T follicular helper cell (primary cell): ENCODE data around the gene ITSN2.

ENCODE experiments used
- DNase-seq: peaks from one replicate; pipeline ENCODE4 v3.0.0-alpha.2; 2020; ENCODE audit warnings: low read depth

The ITSN2 gene

GRCh38 chr2:24179683-24180082 lies 180.7 kb downstream of the ITSN2 start:
- no peak for DNase-seq

- DNase-seq: no peak
These were observed 184.0 kb downstream of the ITSN2 start for GRCh38 chr2:24176326-24176725.

- DNase-seq: no peak
These were observed 184.6 kb downstream of the ITSN2 start for GRCh38 chr2:24175631-24176187.

- DNase-seq: no peak
These were observed 185.5 kb downstream of the ITSN2 start, which contains the start of gene FAM228A for GRCh38 chr2:24174851-24175277. FAM228A (plus strand) TSS chr2:24175053; CDS start chr2:24175481, 428 bp downstream.

DNA sequence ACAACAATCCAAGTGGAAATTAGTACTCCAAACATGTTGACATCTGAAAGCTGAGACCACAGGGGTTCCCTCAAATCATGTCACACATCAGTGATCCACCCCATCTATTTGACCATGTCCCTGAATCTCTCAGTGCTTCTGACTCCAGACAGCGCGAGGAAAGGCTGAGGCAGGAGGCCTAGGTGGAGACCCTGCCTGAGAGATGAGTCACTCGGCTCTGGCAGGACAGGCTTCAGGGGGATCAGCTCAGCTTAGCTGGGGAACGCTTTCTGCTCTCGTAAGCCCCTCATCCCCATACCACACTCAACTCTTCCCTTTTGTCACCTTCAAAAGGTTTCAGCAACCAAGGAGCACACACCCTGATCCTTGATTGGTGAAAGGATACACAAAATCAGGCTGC lies 191.3 kb downstream of the ITSN2 start:
- DNase-seq: no peak

DNA sequence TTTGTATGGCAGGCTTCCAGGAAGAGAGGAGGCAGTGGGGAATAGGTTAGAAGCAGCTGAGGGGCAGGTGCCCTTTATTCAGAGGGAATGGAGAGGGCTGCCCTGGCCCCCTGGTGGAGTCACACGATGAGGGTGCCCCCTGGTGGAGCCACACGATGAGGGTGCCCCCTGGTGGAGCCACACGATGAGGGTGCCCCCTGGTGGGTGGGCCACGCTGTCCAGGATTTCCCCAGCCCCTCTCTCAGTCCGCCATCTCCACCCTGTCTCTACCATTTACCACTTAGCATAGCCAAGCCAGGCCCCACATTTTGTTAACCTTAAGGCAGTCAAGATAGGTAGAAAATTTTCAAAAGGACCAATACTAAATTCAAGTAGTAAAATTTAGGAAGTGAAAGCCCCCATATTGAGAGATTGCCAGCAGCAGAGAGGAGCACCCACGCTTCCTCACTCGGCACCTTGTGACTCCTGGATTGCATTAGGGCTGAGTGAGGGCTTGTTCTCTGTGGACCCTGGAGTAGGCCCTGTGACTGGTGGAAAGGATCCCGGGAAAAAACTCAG lies 195.8 kb downstream of the ITSN2 start:
- DNase-seq: peak; percentile 8

DNA sequence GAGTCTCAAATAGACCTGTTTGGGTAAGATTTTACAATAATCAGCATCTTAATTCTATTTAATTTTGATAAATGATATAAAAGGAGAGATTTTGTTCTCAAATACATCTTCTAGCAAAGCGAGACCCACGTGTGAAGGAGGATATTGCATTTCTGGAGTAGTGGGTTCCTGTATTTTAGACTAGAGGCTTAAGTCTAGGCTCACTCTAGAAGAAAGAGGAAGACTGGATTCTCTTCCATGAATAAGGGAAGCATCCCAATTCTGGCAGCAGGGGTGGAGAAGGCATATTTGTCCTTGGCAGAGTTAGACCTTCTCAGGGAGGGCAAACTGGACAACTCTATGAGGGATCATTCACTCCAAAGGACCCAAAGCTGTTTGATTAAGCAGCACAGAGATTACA lies 196.7 kb downstream of the ITSN2 start:
- DNase-seq: no peak

DNA sequence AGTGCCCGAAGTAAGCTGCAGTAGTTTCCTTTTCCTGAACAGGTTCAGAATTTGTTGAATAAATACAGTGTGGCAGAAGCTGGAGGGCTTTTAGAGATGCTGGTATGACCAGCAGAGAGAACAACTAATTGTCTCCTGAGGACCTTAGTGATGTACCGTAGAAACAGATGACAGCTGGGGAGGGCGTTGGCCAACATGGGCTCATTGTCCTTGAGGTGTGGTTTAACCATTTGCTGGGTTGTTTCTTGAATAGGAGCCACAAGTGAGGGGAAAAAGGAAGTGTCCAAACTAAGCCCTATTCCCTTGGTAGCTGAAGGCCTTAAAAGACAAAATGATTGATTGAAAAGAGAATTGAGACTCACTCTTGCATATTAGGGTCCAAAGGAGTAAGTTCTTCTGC lies 197.2 kb downstream of the ITSN2 start:
- DNase-seq: no peak

DNA sequence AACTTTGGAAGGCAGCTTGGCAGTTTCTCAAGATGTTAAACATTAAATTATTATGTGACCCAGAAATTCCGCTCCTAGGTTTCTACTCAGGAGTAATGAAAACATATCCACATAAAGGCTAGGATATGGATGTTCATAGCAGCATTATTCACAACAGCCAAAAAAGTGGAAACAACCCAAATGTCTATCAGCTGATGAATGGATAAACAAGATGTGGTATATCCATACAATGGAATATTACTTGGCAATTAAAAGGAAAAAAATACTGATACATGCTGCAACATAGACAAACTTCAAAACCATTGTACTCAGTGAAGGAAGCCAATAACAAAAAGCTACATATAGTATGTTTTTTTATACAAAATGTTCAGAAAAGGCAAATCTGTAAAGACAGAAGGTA lies 197.8 kb downstream of the ITSN2 start:
- no peak for DNase-seq

DNA sequence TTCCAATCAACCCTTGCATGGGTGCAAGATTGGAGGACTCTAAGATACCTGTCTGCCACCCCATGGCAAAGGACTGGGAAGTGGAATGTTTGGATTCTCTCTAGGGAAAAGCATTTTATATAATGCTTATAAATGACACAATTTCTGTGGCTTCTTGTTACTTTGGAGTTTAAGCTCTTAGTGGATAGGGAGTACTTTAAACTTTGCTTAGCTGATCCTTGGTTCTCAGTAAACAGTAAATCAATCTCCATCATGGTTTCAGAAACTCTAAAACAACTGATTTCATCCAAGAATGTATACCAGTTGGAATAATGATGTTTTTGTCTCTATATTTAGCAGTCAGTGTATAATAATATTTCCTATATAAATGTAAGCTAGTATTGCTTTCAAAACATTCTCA lies 199.6 kb downstream of the ITSN2 start:
- no peak for DNase-seq

GRCh38 chr2:24159708-24160107 lies 200.6 kb downstream of the ITSN2 start:
- no peak for DNase-seq

DNA sequence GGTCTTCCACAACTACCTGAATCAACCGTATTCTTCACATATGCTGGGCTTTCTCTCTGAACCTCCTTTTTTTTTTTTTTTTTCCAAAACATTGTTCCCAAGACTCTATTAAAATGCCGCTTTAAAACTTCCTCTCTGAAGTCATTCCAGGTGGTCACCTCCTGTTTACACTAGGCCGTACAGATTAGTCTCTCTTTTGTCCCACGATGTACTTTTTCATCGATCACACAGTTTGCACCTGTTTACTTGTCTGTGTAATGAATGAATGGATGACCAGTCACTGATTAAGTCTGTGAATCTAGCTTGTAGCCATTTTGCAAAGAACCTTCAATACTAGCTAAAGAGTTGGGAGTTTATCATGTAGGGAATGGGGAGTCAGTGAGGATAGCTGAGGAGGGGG lies 202.2 kb downstream of the ITSN2 start:
- DNase-seq: no peak

- DNase-seq: no peak
These were observed 206.9 kb downstream of the ITSN2 start for GRCh38 chr2:24153478-24153877.
